Measurements from ENCODE around the gene EOLA1.

EOLA1 gene

DNA sequence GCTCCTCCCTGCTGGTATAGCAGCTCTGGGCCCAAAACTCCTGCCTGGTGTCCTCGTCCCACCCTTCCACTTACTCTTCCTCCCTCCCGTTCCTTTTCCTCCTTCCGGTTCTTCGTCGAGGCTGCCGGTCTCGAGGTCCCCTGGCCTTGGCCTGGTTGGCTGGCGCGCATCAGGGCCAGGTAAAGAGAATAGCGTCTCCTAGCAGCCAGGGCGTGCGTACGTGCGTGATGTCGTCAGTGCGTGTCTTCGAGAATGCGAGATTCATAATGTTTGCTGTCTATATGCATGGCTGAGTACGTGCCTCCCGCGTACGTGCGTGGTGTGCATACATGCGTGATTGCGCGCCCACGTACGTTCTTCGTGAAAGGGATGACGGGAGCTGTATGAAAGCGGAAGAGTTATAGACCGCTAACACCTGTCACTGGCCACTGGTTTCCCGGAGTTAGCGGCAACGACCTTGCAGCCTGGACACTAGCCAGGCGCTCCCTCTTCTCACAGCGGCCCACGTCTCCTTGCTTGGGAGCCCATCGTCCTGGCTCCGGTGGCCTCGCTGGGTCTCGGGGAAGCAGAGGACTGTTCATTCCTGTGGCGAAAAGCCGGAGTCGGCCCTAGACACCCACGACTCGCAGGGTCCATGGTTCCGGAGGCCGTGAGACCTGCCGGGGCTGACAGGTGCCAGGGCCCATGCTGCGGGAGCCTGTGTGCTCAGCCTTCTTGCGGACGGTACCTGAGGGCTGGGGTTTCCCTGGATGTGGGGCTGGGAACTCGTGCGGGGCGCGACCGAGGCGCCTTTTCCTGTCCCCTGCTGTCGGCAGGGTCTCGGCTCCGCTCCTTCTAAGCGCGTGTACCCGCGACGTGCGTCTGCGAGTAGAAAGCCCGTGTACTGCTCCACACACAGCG, at the start of gene EOLA1:
EOLA1 (plus strand) TSS at position 392 of the 900 bp plus-strand sequence. CDS start 4,619 bp downstream, outside the sequence.
- Histone ChIP-seq H3K9me3 (ENCODE audit: control insufficient read depth in 2 of 2, low read length in 2 of 2) (no peaks in the 10 kb centered on the region), H3K4me1 (ENCODE audit: control insufficient read depth in 2 of 2, insufficient read depth in 2 of 2, low read length in 2 of 2) (peaks cover 4 to 7% of the 10 kb centered on the region in 2 donors), H3K36me3 (ENCODE audit: control insufficient read depth in 2 of 2, insufficient read depth in 2 of 2, low read length in 2 of 2) (no peaks in the 10 kb centered on the region), H3K4me3 (ENCODE audit: low read length in 2 of 2) (peak within 1 kb of the TSS; percentile 77 to 81), H3K27ac (ENCODE audit: low read depth in 2 of 2, low read length in 2 of 2) (peak within 1 kb of the TSS; percentile 92 to 95), H3K27me3 (ENCODE audit: control insufficient read depth in 2 of 2, insufficient read depth in 2 of 2, low read length in 2 of 2) (no peaks in the 10 kb centered on the region), H3K9ac (ENCODE audit: low read depth in 1 of 2, low read length in 2 of 2) (peak within 1 kb of the TSS; percentile 76 to 88)

DNA sequence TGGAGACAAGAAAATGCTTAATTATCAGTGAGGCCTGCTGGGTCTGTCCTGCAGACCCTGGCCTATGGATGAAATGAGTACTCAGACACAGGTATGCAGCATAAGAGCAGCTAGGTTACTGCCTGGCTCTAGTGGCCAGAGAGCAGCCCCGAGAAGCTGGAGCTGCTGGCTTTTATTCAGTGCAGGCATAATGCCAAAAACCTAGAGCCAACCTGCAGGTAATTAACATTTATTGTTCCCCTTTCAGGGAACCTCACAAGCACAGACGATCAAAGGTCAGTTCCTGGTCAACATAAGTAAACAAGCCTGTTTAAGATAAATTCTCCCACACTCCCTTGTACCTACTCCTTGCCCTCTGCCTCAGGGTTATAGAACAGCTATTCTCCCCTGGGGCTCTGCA, 49.0 kb upstream of the EOLA1 start:
- H3K36me3 ChIP-seq (ENCODE audit: control insufficient read depth in 2 of 2, insufficient read depth in 2 of 2, low read length in 2 of 2) = peaks cover 21 to 41% of the 10 kb centered on the region in 2 donors
- no peak overlapping the region for H3K9ac ChIP-seq (ENCODE audit: low read depth in 1 of 2, low read length in 2 of 2)
- H3K4me1 ChIP-seq (ENCODE audit: control insufficient read depth in 2 of 2, insufficient read depth in 2 of 2, low read length in 2 of 2) = peaks cover 4 to 24% of the 10 kb centered on the region in 2 donors
- H3K27me3 ChIP-seq (ENCODE audit: control insufficient read depth in 2 of 2, insufficient read depth in 2 of 2, low read length in 2 of 2) = no peaks in the 10 kb centered on the region
- H3K9me3 ChIP-seq (ENCODE audit: control insufficient read depth in 2 of 2, low read length in 2 of 2) = peaks cover 0 to 3% of the 10 kb centered on the region in 2 donors
- no peak overlapping the region for H3K4me3 ChIP-seq (ENCODE audit: low read length in 2 of 2)
- H3K27ac ChIP-seq (ENCODE audit: low read depth in 2 of 2, low read length in 2 of 2) = peak overlapping the region in 1 of 2 donors; percentile 61

DNA sequence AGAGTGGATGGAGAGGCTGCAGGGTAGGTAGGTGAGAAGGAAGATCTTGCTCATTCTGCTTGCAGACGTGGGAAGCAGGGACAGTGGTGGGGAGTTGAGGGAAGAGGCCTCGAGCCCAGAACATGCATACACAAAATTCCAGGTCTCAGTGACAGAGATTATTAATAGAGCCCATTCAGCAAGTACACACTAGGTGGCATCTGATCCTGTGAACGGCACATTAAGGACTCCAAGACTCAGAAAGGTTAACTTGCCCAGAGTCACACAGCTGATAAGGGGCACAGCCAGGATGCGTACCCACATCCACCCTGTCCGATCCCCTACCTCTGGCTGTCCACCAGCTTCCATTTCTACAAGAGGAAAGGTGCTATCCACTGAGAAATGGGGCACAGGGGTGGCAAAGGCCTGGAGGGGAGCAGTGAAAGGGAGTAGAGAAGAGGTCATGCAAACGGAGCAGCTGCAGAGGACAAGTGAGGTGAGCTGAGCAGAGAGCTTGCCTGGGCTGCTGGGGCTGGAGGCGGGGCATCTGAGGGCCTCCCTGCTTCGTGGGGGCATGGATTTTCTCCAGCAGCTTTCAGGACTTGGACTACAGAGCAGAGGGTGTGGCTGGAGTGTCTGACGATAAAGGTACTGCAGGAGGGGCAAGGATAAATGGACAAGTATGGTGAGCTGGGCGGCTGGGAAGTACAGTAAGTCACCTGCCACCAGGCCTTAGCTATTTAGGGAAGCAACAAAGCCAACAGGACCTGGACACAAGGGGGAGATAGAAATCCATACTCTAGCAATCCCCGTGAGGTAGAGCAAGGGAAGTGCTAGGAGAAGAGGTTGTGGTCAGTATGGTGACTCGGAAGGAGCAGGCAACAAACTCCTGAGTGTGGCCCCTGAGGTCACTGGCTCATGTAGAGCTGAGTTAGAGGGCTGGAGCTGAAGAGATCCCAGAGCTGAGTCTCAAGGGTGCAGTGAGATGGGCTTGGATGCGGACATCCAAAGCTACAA, 46.9 kb upstream of the EOLA1 start:
- H3K27ac ChIP-seq (ENCODE audit: low read depth in 2 of 2, low read length in 2 of 2) = no peak overlapping the region
- H3K36me3 ChIP-seq (ENCODE audit: control insufficient read depth in 2 of 2, insufficient read depth in 2 of 2, low read length in 2 of 2) = peaks cover 28 to 53% of the 10 kb centered on the region in 2 donors
- no peak overlapping the region for H3K9ac ChIP-seq (ENCODE audit: low read depth in 1 of 2, low read length in 2 of 2)
- peaks cover 4 to 24% of the 10 kb centered on the region in 2 donors for H3K4me1 ChIP-seq (ENCODE audit: control insufficient read depth in 2 of 2, insufficient read depth in 2 of 2, low read length in 2 of 2)
- H3K27me3 ChIP-seq (ENCODE audit: control insufficient read depth in 2 of 2, insufficient read depth in 2 of 2, low read length in 2 of 2) = peaks cover 0 to 3% of the 10 kb centered on the region in 2 donors
- H3K4me3 ChIP-seq (ENCODE audit: low read length in 2 of 2) = no peak overlapping the region
- peaks cover 0 to 3% of the 10 kb centered on the region in 2 donors for H3K9me3 ChIP-seq (ENCODE audit: control insufficient read depth in 2 of 2, low read length in 2 of 2)

DNA sequence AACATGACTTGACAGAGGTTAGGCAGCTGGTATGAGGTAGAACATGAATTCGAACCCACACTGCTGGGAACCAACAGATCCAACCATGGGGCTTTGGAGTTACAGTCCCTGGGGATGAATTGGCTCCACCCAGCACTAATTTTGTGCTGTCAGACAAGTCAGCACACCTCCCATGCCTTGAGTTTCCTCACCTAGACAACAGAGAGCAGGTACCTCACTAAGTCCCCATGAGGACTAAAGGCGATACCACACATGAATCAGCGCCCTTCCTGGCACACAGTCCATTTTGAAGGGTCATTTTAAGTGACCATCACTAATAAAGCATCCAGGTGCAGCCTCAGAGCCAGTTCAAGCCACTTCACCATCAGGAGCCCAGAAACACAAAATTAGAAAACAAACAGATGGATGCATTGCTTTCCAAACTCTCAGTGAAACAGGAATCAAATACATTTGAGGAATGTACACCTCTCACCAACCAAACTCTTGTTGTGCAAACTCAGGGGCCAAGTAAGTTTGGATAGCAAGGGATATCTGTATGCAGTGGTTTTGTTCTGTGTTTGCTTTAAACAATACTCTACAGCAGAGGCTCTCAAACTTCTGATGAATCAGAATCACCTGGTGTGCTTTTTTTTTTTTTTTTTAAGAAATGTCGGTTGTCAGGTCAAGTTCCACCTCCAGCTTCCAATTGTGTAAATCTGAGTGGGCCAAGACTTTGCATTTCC, 45.8 kb upstream of the EOLA1 start:
- no peak overlapping the region for H3K4me3 ChIP-seq (ENCODE audit: low read length in 2 of 2)
- H3K27me3 ChIP-seq (ENCODE audit: control insufficient read depth in 2 of 2, insufficient read depth in 2 of 2, low read length in 2 of 2) = peaks cover 0 to 3% of the 10 kb centered on the region in 2 donors
- H3K9me3 ChIP-seq (ENCODE audit: control insufficient read depth in 2 of 2, low read length in 2 of 2) = peaks cover 0 to 3% of the 10 kb centered on the region in 2 donors
- H3K9ac ChIP-seq (ENCODE audit: low read depth in 1 of 2, low read length in 2 of 2) = no peak overlapping the region
- peaks cover 27 to 51% of the 10 kb centered on the region in 2 donors for H3K36me3 ChIP-seq (ENCODE audit: control insufficient read depth in 2 of 2, insufficient read depth in 2 of 2, low read length in 2 of 2)
- peaks cover 4 to 24% of the 10 kb centered on the region in 2 donors for H3K4me1 ChIP-seq (ENCODE audit: control insufficient read depth in 2 of 2, insufficient read depth in 2 of 2, low read length in 2 of 2)
- H3K27ac ChIP-seq (ENCODE audit: low read depth in 2 of 2, low read length in 2 of 2) = no peak overlapping the region

DNA sequence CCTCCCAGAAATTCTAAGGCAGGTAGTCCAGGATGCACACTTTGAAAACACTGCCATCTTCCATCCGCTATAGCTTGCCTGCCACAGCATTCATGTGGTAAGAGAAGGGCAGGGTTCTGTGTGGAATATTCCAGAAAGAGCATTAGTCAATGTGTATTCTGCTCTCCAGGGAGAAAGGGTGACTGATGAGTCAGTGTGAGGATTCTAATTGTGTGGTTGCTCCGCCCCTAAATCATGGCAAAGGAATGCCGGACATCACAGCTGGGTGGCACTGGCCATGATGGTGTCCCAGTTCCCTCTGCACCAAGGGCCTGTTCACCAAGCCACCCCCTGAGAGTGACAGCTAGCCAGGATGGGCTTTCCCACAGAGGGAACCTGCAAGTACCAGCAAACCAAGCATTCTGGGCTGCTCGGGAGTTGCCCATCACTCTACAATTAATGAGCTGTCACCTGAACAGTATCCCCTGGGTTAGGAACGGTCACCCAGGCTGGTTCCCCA, 45.2 kb upstream of the EOLA1 start:
- Histone ChIP-seq H3K4me3 (ENCODE audit: low read length in 2 of 2) (no peak overlapping the region), H3K27ac (ENCODE audit: low read depth in 2 of 2, low read length in 2 of 2) (no peak overlapping the region), H3K9ac (ENCODE audit: low read depth in 1 of 2, low read length in 2 of 2) (no peak overlapping the region), H3K9me3 (ENCODE audit: control insufficient read depth in 2 of 2, low read length in 2 of 2) (peaks cover 0 to 3% of the 10 kb centered on the region in 2 donors), H3K4me1 (ENCODE audit: control insufficient read depth in 2 of 2, insufficient read depth in 2 of 2, low read length in 2 of 2) (peaks cover 4 to 24% of the 10 kb centered on the region in 2 donors), H3K36me3 (ENCODE audit: control insufficient read depth in 2 of 2, insufficient read depth in 2 of 2, low read length in 2 of 2) (peaks cover 28 to 55% of the 10 kb centered on the region in 2 donors), H3K27me3 (ENCODE audit: control insufficient read depth in 2 of 2, insufficient read depth in 2 of 2, low read length in 2 of 2) (peaks cover 0 to 3% of the 10 kb centered on the region in 2 donors)

DNA sequence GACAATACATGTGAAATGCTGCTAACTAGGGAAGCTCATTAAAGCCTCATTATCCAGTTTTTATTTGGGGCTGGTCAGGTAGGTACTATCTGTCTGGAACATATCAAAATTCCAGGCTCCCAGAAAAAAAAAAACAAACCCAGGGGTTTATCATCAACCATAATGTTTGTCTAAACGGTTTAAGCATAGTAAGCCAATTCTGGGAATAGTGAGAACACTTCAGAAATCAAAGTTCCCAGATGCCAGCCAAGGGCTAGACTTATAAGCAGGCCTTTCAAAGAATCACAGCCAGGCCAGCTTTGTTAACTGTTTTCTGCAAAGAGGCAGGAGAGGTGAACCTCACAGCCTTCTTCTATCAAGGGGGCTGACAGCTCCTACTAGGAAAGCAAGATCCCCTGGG, 43.8 kb upstream of the EOLA1 start:
- H3K36me3 ChIP-seq (ENCODE audit: control insufficient read depth in 2 of 2, insufficient read depth in 2 of 2, low read length in 2 of 2) = peaks cover 29 to 58% of the 10 kb centered on the region in 2 donors
- H3K27me3 ChIP-seq (ENCODE audit: control insufficient read depth in 2 of 2, insufficient read depth in 2 of 2, low read length in 2 of 2) = peaks cover 0 to 3% of the 10 kb centered on the region in 2 donors
- H3K9me3 ChIP-seq (ENCODE audit: control insufficient read depth in 2 of 2, low read length in 2 of 2) = no peaks in the 10 kb centered on the region
- no peak overlapping the region for H3K27ac ChIP-seq (ENCODE audit: low read depth in 2 of 2, low read length in 2 of 2)
- peaks cover 4 to 24% of the 10 kb centered on the region in 2 donors for H3K4me1 ChIP-seq (ENCODE audit: control insufficient read depth in 2 of 2, insufficient read depth in 2 of 2, low read length in 2 of 2)
- no peak overlapping the region for H3K9ac ChIP-seq (ENCODE audit: low read depth in 1 of 2, low read length in 2 of 2)
- no peak overlapping the region for H3K4me3 ChIP-seq (ENCODE audit: low read length in 2 of 2)

DNA sequence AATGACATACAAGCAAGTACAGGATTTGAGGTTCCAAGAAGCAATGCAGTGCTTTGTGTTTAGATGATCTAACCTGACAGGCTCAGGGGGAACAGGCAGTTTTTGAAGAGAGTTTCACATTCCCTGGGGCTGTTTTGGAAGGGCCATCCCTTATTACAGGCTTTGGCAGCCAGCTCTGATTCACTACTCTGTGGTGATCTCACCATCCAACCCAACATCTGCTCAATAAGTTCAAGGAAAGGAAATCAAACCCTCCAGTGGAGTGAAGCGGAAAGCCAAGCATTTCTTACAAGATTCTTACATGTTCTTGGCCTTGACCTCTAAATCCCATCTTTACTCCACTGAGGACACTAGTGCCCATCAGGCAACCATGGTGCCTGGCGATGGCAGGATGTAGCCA, 43.2 kb upstream of the EOLA1 start:
- H3K4me1 ChIP-seq (ENCODE audit: control insufficient read depth in 2 of 2, insufficient read depth in 2 of 2, low read length in 2 of 2) = peaks cover 4 to 19% of the 10 kb centered on the region in 2 donors
- H3K27ac ChIP-seq (ENCODE audit: low read depth in 2 of 2, low read length in 2 of 2) = no peak overlapping the region
- H3K27me3 ChIP-seq (ENCODE audit: control insufficient read depth in 2 of 2, insufficient read depth in 2 of 2, low read length in 2 of 2) = peaks cover 0 to 3% of the 10 kb centered on the region in 2 donors
- no peaks in the 10 kb centered on the region for H3K9me3 ChIP-seq (ENCODE audit: control insufficient read depth in 2 of 2, low read length in 2 of 2)
- no peak overlapping the region for H3K9ac ChIP-seq (ENCODE audit: low read depth in 1 of 2, low read length in 2 of 2)
- H3K4me3 ChIP-seq (ENCODE audit: low read length in 2 of 2) = no peak overlapping the region
- H3K36me3 ChIP-seq (ENCODE audit: control insufficient read depth in 2 of 2, insufficient read depth in 2 of 2, low read length in 2 of 2) = peaks cover 29 to 58% of the 10 kb centered on the region in 2 donors

DNA sequence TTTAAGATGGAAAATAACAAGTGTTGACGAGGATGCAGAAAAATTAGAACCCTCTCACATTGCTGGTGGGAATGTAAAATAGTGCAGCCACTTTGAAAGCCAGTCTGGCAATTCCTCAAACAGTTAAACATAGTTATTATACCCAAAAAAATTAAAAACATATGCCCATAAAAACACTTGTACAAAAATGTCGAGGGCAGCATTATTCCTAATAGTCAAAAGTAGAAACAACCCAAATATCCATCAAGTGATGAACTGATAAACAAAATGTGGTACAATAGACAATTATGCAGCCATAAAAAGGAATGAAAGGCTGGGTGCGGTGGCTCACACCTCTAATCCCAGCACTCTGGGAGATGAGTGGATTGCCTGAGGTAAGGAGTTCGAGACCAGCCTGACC, 42.0 kb upstream of the EOLA1 start:
- H3K36me3 ChIP-seq (ENCODE audit: control insufficient read depth in 2 of 2, insufficient read depth in 2 of 2, low read length in 2 of 2) = peaks cover 27 to 58% of the 10 kb centered on the region in 2 donors

DNA sequence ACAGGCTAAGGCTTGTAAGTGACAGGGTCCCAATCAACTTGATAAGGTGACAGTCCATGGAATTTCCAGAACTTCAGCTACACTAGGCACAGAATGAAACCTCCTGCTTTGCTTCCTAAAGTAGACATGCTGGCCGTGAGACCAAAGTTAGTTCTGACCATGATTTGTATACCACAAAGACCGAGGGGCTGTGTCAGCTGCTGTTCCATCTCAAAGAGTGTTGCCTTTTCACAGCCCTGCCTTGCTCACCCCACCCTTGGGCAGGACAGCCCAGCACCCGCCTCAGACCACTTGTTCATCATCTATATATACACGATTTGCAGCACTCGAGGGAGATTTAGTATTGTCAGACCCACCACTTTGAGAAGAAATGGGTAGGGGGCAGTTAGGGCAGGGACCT, 41.0 kb upstream of the EOLA1 start:
- Histone ChIP-seq H3K27ac (ENCODE audit: low read depth in 2 of 2, low read length in 2 of 2) (no peak overlapping the region), H3K9me3 (ENCODE audit: control insufficient read depth in 2 of 2, low read length in 2 of 2) (no peaks in the 10 kb centered on the region), H3K4me3 (ENCODE audit: low read length in 2 of 2) (no peak overlapping the region), H3K9ac (ENCODE audit: low read depth in 1 of 2, low read length in 2 of 2) (no peak overlapping the region), H3K4me1 (ENCODE audit: control insufficient read depth in 2 of 2, insufficient read depth in 2 of 2, low read length in 2 of 2) (peaks cover 0 to 11% of the 10 kb centered on the region in 2 donors), H3K27me3 (ENCODE audit: control insufficient read depth in 2 of 2, insufficient read depth in 2 of 2, low read length in 2 of 2) (peaks cover 0 to 3% of the 10 kb centered on the region in 2 donors), H3K36me3 (ENCODE audit: control insufficient read depth in 2 of 2, insufficient read depth in 2 of 2, low read length in 2 of 2) (peaks cover 22 to 50% of the 10 kb centered on the region in 2 donors)

More for the DNA sequence above, 42.0 kb upstream of the EOLA1 start:
- Histone ChIP-seq H3K27me3 (ENCODE audit: control insufficient read depth in 2 of 2, insufficient read depth in 2 of 2, low read length in 2 of 2) (peaks cover 0 to 3% of the 10 kb centered on the region in 2 donors), H3K9me3 (ENCODE audit: control insufficient read depth in 2 of 2, low read length in 2 of 2) (no peaks in the 10 kb centered on the region), H3K4me1 (ENCODE audit: control insufficient read depth in 2 of 2, insufficient read depth in 2 of 2, low read length in 2 of 2) (peaks cover 3 to 12% of the 10 kb centered on the region in 2 donors), H3K27ac (ENCODE audit: low read depth in 2 of 2, low read length in 2 of 2) (no peak overlapping the region), H3K4me3 (ENCODE audit: low read length in 2 of 2) (no peak overlapping the region), H3K9ac (ENCODE audit: low read depth in 1 of 2, low read length in 2 of 2) (no peak overlapping the region)

Data from mucosa of rectum (tissue), 2 donors.